ENCODE results near the gene NISCH. TPM values are rescaled to one million over a fixed set of nuclear protein-coding genes. Genes with fewer than 3 reads are reported as not detected.
A peak's percentile ranks its signal among the peaks of the same experiment; 100 is the strongest.

The NISCH gene
- polyA plus RNA-seq, 1 experiment: 71.0 TPM

- no peak for TF ChIP-seq CTCF (IDR thresholded peaks at IDR 0.05; ENCODE audit: low read depth, low read length)
- Histone ChIP-seq H3K27ac (ENCODE audit: low read depth, low read length) (no peak overlapping the region), H3K27me3 (ENCODE audit: control insufficient read depth, insufficient read depth, low read length) (peaks cover 23% of the 10 kb centered on the region), H3K4me3 (ENCODE audit: low read depth, low read length) (no peak overlapping the region), H3K9me3 (ENCODE audit: control insufficient read depth, insufficient read depth, low read length) (no peaks in the 10 kb centered on the region)
- ChIA-PET CTCF (interaction anchor here (1.2 to 14.6 kb wide), 3 partner anchors 7 to 23 kb away, joined by 3 to 359 read pairs (median 10); partner anchors contain the start of gene SEMA3G), POLR2A (interaction anchor here (0.5 kb wide), 1 partner anchor 443 kb away, joined by 3 read pairs; no protein-coding TSS in a partner anchor)
- DNase-seq (ENCODE audit: low read depth, low spot score): no peak
These were observed 19.9 kb upstream of the NISCH start for GRCh38 chr3:52435246-52436101.

GRCh38 chr3:52436500-52437149 is 18.8 kb upstream of the NISCH start:
- Histone ChIP-seq H3K4me3 (ENCODE audit: low read depth, low read length) (no peak overlapping the region), H3K27me3 (ENCODE audit: control insufficient read depth, insufficient read depth, low read length) (peaks cover 20% of the 10 kb centered on the region), H3K27ac (ENCODE audit: low read depth, low read length) (no peak overlapping the region), H3K9me3 (ENCODE audit: control insufficient read depth, insufficient read depth, low read length) (no peaks in the 10 kb centered on the region)
- TF ChIP-seq CTCF (IDR thresholded peaks at IDR 0.05; ENCODE audit: low read depth, low read length): no peak
- peak; percentile 32 for DNase-seq (ENCODE audit: low read depth, low spot score)
- POLR2A ChIA-PET: no interaction called here
- CTCF ChIA-PET: interaction anchor here (0.7 to 2.9 kb wide), 3 partner anchors 8 to 25 kb away, joined by 3 to 10 read pairs (median 3); no protein-coding TSS in a partner anchor

GRCh38 chr3:52437326-52438103 is 17.9 kb upstream of the NISCH start:
- Histone ChIP-seq H3K27me3 (ENCODE audit: control insufficient read depth, insufficient read depth, low read length) (peaks cover 18% of the 10 kb centered on the region), H3K27ac (ENCODE audit: low read depth, low read length) (no peak overlapping the region), H3K9me3 (ENCODE audit: control insufficient read depth, insufficient read depth, low read length) (no peaks in the 10 kb centered on the region), H3K4me3 (ENCODE audit: low read depth, low read length) (no peak overlapping the region)
- CTCF ChIA-PET: interaction anchor here (1.1 to 2.9 kb wide), 2 partner anchors 9 to 25 kb away, joined by 7 to 10 read pairs; no protein-coding TSS in a partner anchor
- no peak for DNase-seq (ENCODE audit: low read depth, low spot score)
- POLR2A ChIA-PET: no interaction called here
- TF ChIP-seq CTCF (IDR thresholded peaks at IDR 0.05; ENCODE audit: low read depth, low read length): no peak

GRCh38 chr3:52438104-52438376 is 17.4 kb upstream of the NISCH start:
- ChIA-PET POLR2A (no interaction called here), CTCF (interaction anchor here (1.1 to 2.9 kb wide), 2 partner anchors 10 to 26 kb away, joined by 7 to 10 read pairs; no protein-coding TSS in a partner anchor)
- TF ChIP-seq CTCF (IDR thresholded peaks at IDR 0.05; ENCODE audit: low read depth, low read length): no peak
- peaks cover 18% of the 10 kb centered on the region for H3K27me3 ChIP-seq (ENCODE audit: control insufficient read depth, insufficient read depth, low read length)
- no peaks in the 10 kb centered on the region for H3K9me3 ChIP-seq (ENCODE audit: control insufficient read depth, insufficient read depth, low read length)
- no peak overlapping the region for H3K27ac ChIP-seq (ENCODE audit: low read depth, low read length)
- no peak overlapping the region for H3K4me3 ChIP-seq (ENCODE audit: low read depth, low read length)
- no peak for DNase-seq (ENCODE audit: low read depth, low spot score)
